ENCODE results near the gene RNF112. TPM values are rescaled to one million over a fixed set of nuclear protein-coding genes. Genes with fewer than 3 reads are reported as not detected.

Gene RNF112
- total RNA-seq, 1 experiment from 2014 or later, result 0.10 TPM

- DNase-seq (ENCODE audit: low read depth, low spot score) (no peak), ATAC-seq (no peak)
- Histone ChIP-seq H3K4me1 (ENCODE audit: control insufficient read depth, insufficient read depth, low read length) (no peaks in the 10 kb centered on the region), H3K4me3 (ENCODE audit: low read depth in 2 of 2, low read length in 2 of 2) (no peak overlapping the region), H3K27ac (ENCODE audit: low read length) (no peak overlapping the region), H3K36me3 (ENCODE audit: control insufficient read depth, insufficient read depth, low read length) (no peaks in the 10 kb centered on the region), H3K27me3 (ENCODE audit: control insufficient read depth, insufficient read depth, low read length) (no peaks in the 10 kb centered on the region), H3K9me3 (ENCODE audit: control insufficient read depth, insufficient read depth, low read depth, low read length) (no peaks in the 10 kb centered on the region)
- ChIA-PET POLR2A (no interaction called here), CTCF (no interaction called here)
- in situ Hi-C loops (cut with HindIII; ENCODE audit: low pct_unique_long_range_greater_than_20kb, low sequenced_read_pairs) (no loop called here), intact Hi-C loops (cut with micrococcal nuclease; ENCODE audit: unreplicated experiment) (no loop called here)
- no TSS peak for BruUV-seq (replicated peaks)
- no peak for TF ChIP-seq TCF7L2 (IDR thresholded peaks at IDR 0.05; ENCODE audit: low read depth, low read length)
- TF ChIP-seq POLR2AphosphoS5 (IDR thresholded peaks at IDR 0.05; ENCODE audit: low read depth, low read length), result no peak
- TF ChIP-seq CTCF (IDR thresholded peaks at IDR 0.05), result no peak
- TF ChIP-seq REST (IDR thresholded peaks at IDR 0.05; ENCODE audit: insufficient read depth in 1 of 2, low read depth in 2 of 2, low read length in 1 of 2), result no peak
- no peak for TF ChIP-seq SIN3A (IDR thresholded peaks at IDR 0.05; ENCODE audit: borderline replicate concordance, insufficient read depth, low read depth, low read length)
Measured at GRCh38 chr17:19397556-19398041, 13.4 kb upstream of the RNF112 start.

- Histone ChIP-seq H3K4me3 (ENCODE audit: low read depth in 2 of 2, low read length in 2 of 2) (no peak overlapping the region), H3K9me3 (ENCODE audit: control insufficient read depth, insufficient read depth, low read depth, low read length) (no peaks in the 10 kb centered on the region), H3K27me3 (ENCODE audit: control insufficient read depth, insufficient read depth, low read length) (no peaks in the 10 kb centered on the region), H3K36me3 (ENCODE audit: control insufficient read depth, insufficient read depth, low read length) (no peaks in the 10 kb centered on the region), H3K4me1 (ENCODE audit: control insufficient read depth, insufficient read depth, low read length) (no peaks in the 10 kb centered on the region), H3K27ac (ENCODE audit: low read length) (no peak overlapping the region)
- in situ Hi-C loops (cut with HindIII; ENCODE audit: low pct_unique_long_range_greater_than_20kb, low sequenced_read_pairs) (no loop called here), intact Hi-C loops (cut with micrococcal nuclease; ENCODE audit: unreplicated experiment) (no loop called here)
- TF ChIP-seq CTCF (IDR thresholded peaks at IDR 0.05) (no peak), SIN3A (IDR thresholded peaks at IDR 0.05; ENCODE audit: borderline replicate concordance, insufficient read depth, low read depth, low read length) (no peak), TCF7L2 (IDR thresholded peaks at IDR 0.05; ENCODE audit: low read depth, low read length) (no peak), REST (IDR thresholded peaks at IDR 0.05; ENCODE audit: insufficient read depth in 1 of 2, low read depth in 2 of 2, low read length in 1 of 2) (no peak), POLR2AphosphoS5 (IDR thresholded peaks at IDR 0.05; ENCODE audit: low read depth, low read length) (no peak)
- ChIA-PET POLR2A (no interaction called here), CTCF (no interaction called here)
- no TSS peak for BruUV-seq (replicated peaks)
- ATAC-seq (no peak), DNase-seq (ENCODE audit: low read depth, low spot score) (no peak)
Measured at GRCh38 chr17:19398301-19399181, 12.5 kb upstream of the RNF112 start.
